HPDE6-E6E7 (cell line): ENCODE data around the gene NRAP.

Experiments
- DNase-seq: peaks from one replicate; pipeline ENCODE4 v3.0.0; 2011; ENCODE audit warnings: missing footprints; ENCODE audit errors: extremely low spot score

NRAP gene

GRCh38 chr10:113605268-113605978 is 58.4 kb downstream of the NRAP start:
- DNase-seq: no peak

GRCh38 chr10:113604572-113604971 is 59.3 kb downstream of the NRAP start:
- DNase-seq: no peak

DNA sequence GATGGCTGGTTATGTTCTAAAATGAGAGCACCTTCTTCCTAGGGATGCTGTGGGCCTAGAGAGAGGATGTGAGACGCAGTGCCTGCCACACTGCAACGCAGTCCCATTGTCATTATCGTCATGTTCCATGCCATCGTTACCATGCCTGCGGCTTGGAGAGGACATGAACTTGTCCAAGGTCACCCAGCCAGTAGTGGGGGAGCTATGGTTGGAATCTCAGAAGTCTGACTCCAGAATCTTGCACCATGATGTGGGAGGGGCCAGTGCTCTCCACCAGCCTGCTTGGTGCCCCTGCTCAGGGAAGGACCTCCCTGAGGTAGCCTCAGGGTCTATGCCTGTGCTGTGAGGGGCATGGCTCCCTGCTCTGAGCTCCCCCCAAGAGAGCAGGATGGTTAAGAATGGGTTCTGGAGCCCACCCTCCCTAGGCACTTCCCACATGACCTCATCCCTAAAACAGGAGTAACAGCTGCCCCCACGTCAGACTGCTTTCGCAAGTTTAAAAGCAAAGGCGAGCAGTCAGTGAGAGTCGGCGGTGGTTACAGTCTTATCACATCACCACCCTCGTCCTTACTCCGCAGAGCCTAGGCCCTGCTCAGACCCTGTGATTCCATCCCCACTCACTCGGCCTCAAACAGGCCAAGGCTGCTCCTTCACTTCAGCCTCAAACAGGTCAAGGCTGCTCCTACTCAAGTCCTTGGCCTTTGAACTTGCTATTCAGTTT is 60.6 kb downstream of the NRAP start:
- no peak for DNase-seq

GRCh38 chr10:113600569-113600968 is 63.3 kb downstream of the NRAP start:
- no peak for DNase-seq

DNA sequence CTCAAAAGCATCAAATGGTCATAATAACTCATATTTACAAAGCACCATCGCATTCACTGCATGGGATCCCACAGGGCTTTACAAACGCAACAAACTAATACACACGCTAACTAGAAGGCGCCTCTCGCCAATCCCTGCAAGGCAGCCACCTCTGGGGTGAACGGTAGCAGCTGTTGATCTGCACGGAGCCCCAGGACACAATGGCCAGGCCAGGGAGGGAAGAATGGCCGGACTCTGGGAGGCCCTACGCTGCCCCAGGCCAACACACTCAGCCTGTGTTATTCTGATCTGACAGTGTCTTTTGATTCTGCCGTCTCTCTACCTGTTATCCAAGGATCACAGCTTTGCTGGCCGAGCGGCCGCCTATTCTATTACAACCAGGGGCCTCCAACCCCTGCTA is 69.2 kb downstream of the NRAP start:
- no peak for DNase-seq

GRCh38 chr10:113592380-113592779 is 71.5 kb downstream of the NRAP start:
- no peak for DNase-seq

- DNase-seq: no peak
Observed at GRCh38 chr10:113590581-113590980, 73.3 kb downstream of the NRAP start.

GRCh38 chr10:113589201-113589770 is 74.6 kb downstream of the NRAP start:
- no peak for DNase-seq

DNA sequence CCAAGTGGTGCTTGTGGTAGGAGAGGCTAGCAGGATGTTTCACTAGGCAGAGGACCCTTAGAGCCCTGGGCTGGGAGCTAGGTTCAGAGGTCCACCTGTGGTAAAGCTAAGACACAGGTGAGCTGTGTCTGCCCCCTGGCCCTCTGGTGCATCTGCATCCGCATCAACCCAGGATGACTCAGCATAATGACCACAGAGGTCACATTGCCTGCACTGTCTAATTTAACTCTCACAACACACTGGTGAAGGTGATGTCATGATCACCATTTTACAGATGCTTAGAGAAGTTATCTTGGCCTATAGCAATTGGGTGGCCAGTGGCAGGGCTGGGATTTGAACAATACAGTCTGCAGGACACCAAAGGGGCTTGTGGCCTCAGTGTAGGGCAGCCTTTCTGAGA is 77.9 kb downstream of the NRAP start:
- no peak for DNase-seq

DNA sequence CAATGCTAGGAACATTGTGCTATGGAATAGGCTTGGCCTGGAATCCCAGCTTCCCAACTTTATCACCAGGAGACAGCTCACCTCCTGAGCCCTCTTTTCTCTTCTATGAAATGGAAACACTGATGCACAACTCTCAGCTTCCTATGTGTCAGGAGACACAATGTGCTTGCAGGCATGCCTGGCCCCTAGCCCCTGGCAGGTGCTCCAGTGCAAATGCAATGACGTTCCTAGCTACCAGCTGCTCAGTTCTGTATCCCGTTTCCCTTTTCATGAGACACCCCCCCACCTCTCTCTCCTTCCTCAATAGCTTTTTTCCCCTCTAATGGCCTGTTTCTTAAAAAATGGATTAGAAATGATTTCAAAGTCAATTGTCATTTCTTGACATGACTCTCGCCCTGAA is 80.3 kb downstream of the NRAP start:
- DNase-seq: no peak

GRCh38 chr10:113581092-113581491 is 82.7 kb downstream of the NRAP start:
- DNase-seq: no peak

GRCh38 chr10:113578773-113579172 is 85.1 kb downstream of the NRAP start:
- no peak for DNase-seq

DNA sequence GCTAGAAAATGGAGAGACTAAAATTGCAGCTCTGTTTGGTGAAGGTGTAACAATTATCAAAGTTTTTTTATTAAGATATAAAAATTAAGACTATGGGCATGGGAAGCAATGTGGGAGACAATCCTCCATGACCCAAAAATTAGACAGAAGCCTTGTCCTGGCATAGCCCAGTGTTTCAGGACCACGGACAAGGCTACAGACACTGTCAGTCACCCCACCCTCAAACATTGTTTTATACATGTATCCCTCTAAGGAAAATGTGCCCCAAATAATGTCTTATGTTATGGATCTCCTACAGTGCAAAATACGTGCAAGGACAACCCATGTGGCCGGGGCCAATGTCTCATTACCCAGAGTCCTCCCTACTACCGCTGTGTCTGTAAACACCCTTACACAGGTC is 87.0 kb downstream of the NRAP start:
- peak; percentile 7 for DNase-seq

DNA sequence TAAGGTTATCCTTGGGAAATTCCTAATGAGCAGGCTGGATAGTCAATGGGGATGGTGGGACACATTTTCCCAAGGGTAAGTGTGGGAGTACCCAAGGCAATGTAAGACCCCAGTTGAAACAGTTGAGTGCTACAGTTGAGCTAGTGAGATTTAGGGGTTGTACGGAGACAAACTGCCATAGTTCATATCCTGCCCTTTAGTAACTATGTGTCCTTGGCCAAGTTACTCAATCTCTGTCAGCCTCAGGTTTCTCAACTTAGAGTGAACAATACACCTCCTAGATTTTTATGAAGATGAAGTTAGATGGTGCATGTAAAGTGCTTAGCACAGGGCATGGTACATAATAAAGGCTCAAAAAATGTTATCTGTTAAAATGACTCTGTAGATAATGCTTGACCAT is 90.5 kb downstream of the NRAP start:
- no peak for DNase-seq

- no peak for DNase-seq
Observed at GRCh38 chr10:113572520-113573290, 91.1 kb downstream of the NRAP start.

GRCh38 chr10:113569576-113569975 is 94.3 kb downstream of the NRAP start:
- no peak for DNase-seq

DNA sequence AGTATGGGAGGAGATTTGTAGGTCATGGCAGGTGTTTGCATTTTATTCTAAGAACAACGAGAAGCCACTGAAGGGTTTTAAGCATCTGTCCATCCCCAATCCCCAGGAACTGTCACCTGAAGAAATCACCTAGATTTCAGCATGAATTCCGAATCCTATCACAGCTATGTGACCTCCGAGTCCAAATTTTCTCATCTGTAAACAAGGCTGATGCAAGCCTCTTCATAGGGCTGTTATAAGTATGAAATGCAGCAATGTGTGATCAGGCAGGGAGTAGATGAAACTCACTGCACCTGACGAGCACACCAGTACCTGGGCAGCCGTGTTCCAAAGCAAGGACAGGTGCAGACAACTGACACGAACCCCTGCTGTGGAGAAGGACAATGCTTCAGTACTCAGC is 97.0 kb downstream of the NRAP start:
- no peak for DNase-seq

- no peak for DNase-seq
Observed at GRCh38 chr10:113565364-113565763, 98.5 kb downstream of the NRAP start.

GRCh38 chr10:113563306-113564088 is 100.3 kb downstream of the NRAP start:
- DNase-seq: peak; percentile 66

DNA sequence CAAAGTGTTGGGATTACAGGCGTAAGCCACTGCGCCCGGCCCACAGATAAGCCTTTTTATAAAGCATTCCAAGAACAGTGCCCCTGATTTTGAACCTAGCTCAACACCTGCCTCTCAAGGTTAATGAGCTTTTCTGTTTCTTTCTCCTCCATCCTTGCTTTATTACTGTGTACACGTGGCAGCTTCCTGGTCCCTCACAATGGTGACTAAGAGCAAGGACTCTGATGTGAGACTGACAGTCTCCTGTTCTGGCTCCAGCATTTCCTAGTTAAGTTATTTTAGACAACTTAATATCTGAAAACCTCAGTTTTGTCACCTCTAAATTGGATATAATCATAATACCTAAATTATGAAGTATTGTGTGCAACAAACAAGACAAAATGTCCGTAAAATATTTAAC is 101.1 kb downstream of the NRAP start:
- no peak for DNase-seq

DNA sequence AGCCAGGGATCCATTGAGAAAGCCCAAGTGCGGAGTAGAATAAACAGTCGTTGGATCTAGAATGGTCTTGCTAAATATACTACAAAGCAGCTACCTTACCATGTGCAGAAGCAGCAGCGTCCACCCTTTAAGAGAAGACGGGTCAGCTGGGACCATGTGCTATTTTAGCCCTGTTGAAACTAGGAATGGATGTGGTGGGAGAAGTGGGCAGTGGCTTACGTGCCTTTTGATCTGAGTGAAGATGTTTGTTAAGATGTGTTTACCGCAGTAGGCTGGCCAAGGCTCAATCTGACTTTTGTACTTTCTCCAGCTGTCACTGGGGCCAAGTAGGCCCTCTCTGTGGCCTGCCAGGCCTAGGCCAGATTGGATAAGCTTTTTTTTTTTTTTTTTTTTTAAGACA is 101.8 kb downstream of the NRAP start:
- DNase-seq: no peak

DNA sequence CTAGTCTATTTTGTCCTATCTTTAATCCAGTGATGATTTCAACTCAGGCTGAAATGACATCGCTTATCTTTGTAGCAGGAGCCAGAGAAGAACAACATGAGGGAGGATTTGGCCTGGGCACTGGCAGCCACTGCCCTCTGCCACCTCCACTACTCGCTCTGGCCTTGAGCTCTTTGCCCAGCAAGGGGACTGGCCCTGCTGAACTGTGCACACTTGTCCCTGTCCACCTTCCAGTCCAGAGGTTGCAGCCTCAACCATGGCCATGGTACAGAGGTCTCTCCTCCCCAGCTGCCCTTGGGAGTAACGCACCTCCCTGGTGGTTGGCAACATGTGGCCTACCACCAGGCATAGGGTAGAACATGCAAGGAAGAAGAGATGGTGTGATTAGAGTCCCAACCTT is 102.6 kb downstream of the NRAP start:
- no peak for DNase-seq
